Activated CD4-positive, alpha-beta T cell treated with anti-CD3 and anti-CD28 coated beads, Interleukin-2, amount 10 ng/mL, durations not matched to agents 7 days and 5 days (primary cell): ENCODE measurements around the gene ZNF414. TPM values are rescaled to one million over a fixed set of nuclear protein-coding genes. Genes with fewer than 3 reads are reported as not detected.
A peak's percentile ranks its signal among the peaks of the same experiment; 100 is the strongest.

Source experiments
- CTCF ChIA-PET: fragments of 350-600 bp; sonication (Branson Sonifier 250); formaldehyde crosslinking; loops from one replicate; lab custom pipeline; 2021; ENCODE audit warnings: antibody characterized with exemption; lab: Charles Lee
- POLR2A ChIA-PET: fragments of 350-600 bp; sonication (Branson Sonifier 250); formaldehyde crosslinking; loops from one replicate; lab custom pipeline; 2021; ENCODE audit warnings: antibody characterized with exemption; lab: Charles Lee
- DNase-seq: peaks from one replicate; pipeline ENCODE4 v3.0.0-alpha.2; 2020
- H3K27ac Mint-ChIP-seq: one replicate; pipeline ENCODE4 v1.8.0; 2021; ENCODE audit warnings: mild to moderate bottlenecking, moderate library complexity, mixed read lengths
- H3K27me3 Mint-ChIP-seq: one replicate; pipeline ENCODE4 v1.8.0; 2021; ENCODE audit warnings: mixed read lengths
- H3K36me3 Mint-ChIP-seq: one replicate; pipeline ENCODE4 v1.8.0; 2021; ENCODE audit warnings: low read depth, mixed read lengths
- H3K4me1 Mint-ChIP-seq: one replicate; pipeline ENCODE4 v1.8.0; 2021; ENCODE audit warnings: mixed read lengths
- H3K4me3 Mint-ChIP-seq: one replicate; pipeline ENCODE4 v1.8.0; 2021; ENCODE audit warnings: mild to moderate bottlenecking, moderate library complexity, mixed read lengths
- H3K9me3 Mint-ChIP-seq: one replicate; pipeline ENCODE4 v1.8.0; 2021; ENCODE audit warnings: mixed read lengths
- total RNA-seq, 2 experiments: library from RNA; stranded (reverse); gene quantifications; one replicate each; pipeline ENCODE4 v1.2.3, GENCODE V29; 2021

Gene ZNF414
- total RNA-seq, 2 experiments from 2014 or later, result 46.8 to 47.3 TPM

DNA sequence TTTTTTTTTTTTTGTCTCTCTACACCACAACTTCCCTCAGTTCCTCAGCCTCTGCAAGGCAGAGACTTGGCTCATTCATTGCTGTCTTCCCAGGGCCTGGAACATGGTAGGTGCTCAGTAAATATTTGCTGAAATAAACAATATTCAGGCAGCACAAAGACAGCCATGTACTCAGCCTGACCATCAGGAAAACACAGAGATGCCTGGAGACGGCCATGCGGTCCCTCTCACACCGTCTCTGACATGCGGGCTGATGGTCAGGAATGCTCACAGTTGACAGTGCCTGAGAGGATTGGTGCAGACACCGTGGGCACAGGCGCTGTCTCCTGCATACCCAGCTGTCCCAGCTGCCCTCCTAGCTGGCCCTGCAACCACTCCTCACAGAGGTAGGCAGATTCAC, 12.5 kb downstream of the ZNF414 start:
- no peak for DNase-seq
- POLR2A ChIA-PET, result no interaction called here
- no peaks in the 10 kb centered on the region for H3K36me3 Mint-ChIP-seq
- no peaks in the 10 kb centered on the region for H3K9me3 Mint-ChIP-seq
- peak overlapping the region; percentile 31 for H3K27ac Mint-ChIP-seq
- H3K4me1 Mint-ChIP-seq, result peaks cover 44% of the 10 kb centered on the region
- CTCF ChIA-PET, result interaction anchor here (0.7 kb wide), 1 partner anchor 11 kb away, joined by 4 read pairs; no protein-coding TSS in a partner anchor
- no peaks in the 10 kb centered on the region for H3K27me3 Mint-ChIP-seq
- no peak overlapping the region for H3K4me3 Mint-ChIP-seq

DNA sequence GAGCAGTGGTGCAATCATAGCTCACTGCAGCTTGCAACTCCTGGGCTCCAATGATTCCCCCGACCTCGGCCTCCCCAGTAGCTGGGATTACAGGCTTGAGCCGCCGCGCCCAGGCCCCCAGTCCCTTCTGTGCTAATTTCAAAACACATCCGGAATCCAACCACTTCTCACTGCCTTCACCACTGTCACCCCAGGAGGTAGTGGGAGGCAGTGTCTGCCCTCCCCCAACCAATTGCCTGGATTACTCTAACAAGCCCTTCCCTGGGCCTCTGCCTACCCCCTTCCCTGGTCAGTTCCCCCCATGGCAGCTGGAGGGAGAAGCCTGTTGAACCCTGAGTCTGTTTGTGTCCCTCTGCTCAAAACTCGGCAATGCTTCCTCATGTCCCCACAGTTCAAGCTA, 13.8 kb downstream of the ZNF414 start:
- H3K36me3 Mint-ChIP-seq, result no peaks in the 10 kb centered on the region
- DNase-seq, result no peak
- CTCF ChIA-PET, result interaction anchor here (0.5 kb wide), 1 partner anchor 127 kb away, joined by 5 read pairs; no protein-coding TSS in a partner anchor
- H3K27me3 Mint-ChIP-seq, result no peaks in the 10 kb centered on the region
- peak overlapping the region; percentile 76 for H3K27ac Mint-ChIP-seq
- no peaks in the 10 kb centered on the region for H3K9me3 Mint-ChIP-seq
- H3K4me3 Mint-ChIP-seq, result no peak overlapping the region
- POLR2A ChIA-PET, result no interaction called here
- peaks cover 43% of the 10 kb centered on the region for H3K4me1 Mint-ChIP-seq

DNA sequence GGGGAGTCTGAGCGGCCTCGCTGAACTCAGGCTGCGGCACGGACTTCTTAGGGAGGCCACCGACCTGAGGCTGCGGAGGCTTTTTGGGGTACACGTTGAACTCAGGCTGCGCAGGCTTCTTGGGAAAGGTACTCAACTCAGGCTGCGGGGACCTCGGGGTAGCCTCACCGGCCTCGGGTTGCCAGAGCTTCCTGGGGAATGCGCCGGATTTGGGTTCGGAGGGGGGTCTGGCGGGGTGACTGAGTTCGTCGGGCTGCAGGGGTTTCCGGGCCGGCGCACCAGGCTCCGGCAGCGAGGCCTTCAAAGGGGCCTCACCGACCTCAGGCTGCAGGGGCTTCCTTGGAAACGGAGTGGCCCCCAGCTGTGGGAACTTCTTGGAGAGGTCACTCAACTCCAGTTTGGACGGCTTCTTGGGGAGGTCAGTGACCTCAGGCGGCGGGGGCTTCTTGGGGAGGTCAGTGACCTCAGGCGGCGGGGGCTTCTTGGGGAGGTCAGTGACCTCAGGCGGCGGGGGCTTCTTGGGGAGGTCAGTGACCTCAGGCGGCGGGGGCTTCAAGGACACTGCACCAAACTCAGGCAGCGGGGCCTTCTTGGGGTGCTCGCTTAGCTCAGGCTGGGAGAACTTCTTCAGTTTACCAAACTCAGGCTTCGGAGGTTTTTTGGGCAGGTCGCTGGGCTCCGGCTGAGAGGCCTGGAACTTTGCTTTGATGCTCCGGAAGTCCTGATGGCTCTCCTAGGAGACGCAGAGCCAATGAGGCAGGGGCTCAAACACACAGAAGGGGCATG, 14.7 kb downstream of the ZNF414 start:
- POLR2A ChIA-PET, result no interaction called here
- Mint-ChIP-seq H3K36me3 (no peaks in the 10 kb centered on the region), H3K27ac (no peak overlapping the region), H3K9me3 (no peaks in the 10 kb centered on the region), H3K27me3 (no peaks in the 10 kb centered on the region), H3K4me3 (no peak overlapping the region), H3K4me1 (peaks cover 44% of the 10 kb centered on the region)
- CTCF ChIA-PET, result interaction anchor here (0.9 kb wide), 1 partner anchor 10 kb away, joined by 3 read pairs; no protein-coding TSS in a partner anchor
- DNase-seq, result no peak

DNA sequence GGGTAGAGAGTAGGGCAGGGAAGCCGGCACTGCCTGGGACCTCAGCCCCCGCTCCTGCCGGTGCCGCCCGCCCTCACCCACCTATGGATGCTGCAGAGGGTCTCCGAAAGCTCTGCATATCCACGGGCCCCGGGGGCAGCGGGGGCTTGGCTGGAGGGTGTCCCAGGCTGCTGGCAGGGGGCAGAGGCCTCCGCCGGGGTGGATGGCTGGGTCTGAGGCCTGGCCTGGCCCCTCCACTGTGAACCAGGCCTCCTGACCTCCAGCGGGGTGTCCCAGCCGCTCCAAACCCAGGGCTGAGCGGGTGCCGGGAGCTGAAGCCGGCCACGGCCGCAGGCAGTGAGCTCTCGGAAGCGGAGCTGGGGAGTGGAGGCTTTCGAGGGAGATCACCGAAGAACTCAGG, 15.7 kb downstream of the ZNF414 start:
- peaks cover 44% of the 10 kb centered on the region for H3K4me1 Mint-ChIP-seq
- DNase-seq, result no peak
- H3K4me3 Mint-ChIP-seq, result no peak overlapping the region
- POLR2A ChIA-PET, result no interaction called here
- no peaks in the 10 kb centered on the region for H3K9me3 Mint-ChIP-seq
- H3K36me3 Mint-ChIP-seq, result no peaks in the 10 kb centered on the region
- no peaks in the 10 kb centered on the region for H3K27me3 Mint-ChIP-seq
- no peak overlapping the region for H3K27ac Mint-ChIP-seq
- CTCF ChIA-PET, result interaction anchor here (0.7 to 1.1 kb wide), 3 partner anchors 11 to 20 kb away, joined by 3 to 4 read pairs (median 3); no protein-coding TSS in a partner anchor

DNA sequence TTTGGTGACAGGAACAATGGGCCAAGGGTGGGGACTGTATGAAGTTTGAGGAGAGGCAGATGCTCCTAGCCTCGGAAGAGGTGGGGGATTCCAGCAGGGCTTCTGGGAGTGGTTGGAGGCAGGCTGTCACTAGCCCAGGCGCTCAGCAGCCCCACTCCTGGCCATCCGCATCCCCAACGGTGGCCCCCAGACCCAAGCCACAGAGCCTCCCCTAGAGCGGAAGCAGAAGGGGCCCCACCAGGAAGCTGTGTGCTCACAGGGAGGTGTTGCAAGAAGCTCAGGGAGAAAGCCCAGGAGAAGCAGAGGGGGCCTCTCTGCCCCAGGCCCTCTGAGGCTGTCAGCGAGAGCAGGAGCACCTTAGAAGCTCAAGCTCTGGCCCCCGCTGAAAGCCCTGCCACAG, 19.8 kb downstream of the ZNF414 start:
- no peaks in the 10 kb centered on the region for H3K9me3 Mint-ChIP-seq
- H3K4me1 Mint-ChIP-seq, result peaks cover 27% of the 10 kb centered on the region
- POLR2A ChIA-PET, result interaction anchor here (1.2 kb wide), 1 partner anchor 20 kb away, joined by 5 read pairs; the partner anchor contains the start of gene ZNF414
- peak overlapping the region; percentile 74 for H3K27ac Mint-ChIP-seq
- H3K4me3 Mint-ChIP-seq, result no peak overlapping the region
- DNase-seq, result no peak
- CTCF ChIA-PET, result interaction anchor here (0.6 to 1.5 kb wide), 4 partner anchors 19 to 347 kb away, joined by 3 to 7 read pairs (median 3); partner anchors contain the start of genes RAB11B and ZNF414
- no peaks in the 10 kb centered on the region for H3K27me3 Mint-ChIP-seq
- H3K36me3 Mint-ChIP-seq, result peaks cover 10% of the 10 kb centered on the region

DNA sequence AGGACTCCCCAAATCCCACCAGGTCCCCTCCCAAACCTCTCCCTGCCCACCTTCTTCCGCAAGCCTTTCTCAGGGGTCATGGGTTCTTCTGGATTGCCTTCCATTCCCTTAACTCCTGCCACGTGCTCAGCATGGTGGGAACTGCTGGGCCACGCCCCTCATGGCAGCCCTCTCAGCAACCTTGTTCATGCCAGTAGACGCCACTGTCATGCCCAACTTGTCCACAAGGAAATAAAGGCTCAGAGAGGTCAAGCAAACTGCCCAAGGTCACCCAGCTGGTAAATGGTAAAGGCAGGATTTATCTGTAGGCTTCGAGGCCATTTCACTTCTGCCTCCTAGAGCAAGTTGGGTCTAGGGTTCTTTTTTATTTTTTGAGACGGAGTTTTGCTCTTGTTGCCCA, 22.4 kb downstream of the ZNF414 start:
- no peaks in the 10 kb centered on the region for H3K9me3 Mint-ChIP-seq
- H3K4me1 Mint-ChIP-seq, result peaks cover 48% of the 10 kb centered on the region
- CTCF ChIA-PET, result no interaction called here
- POLR2A ChIA-PET, result no interaction called here
- H3K36me3 Mint-ChIP-seq, result peaks cover 31% of the 10 kb centered on the region
- no peak overlapping the region for H3K4me3 Mint-ChIP-seq
- no peaks in the 10 kb centered on the region for H3K27me3 Mint-ChIP-seq
- H3K27ac Mint-ChIP-seq, result no peak overlapping the region
- DNase-seq, result no peak

DNA sequence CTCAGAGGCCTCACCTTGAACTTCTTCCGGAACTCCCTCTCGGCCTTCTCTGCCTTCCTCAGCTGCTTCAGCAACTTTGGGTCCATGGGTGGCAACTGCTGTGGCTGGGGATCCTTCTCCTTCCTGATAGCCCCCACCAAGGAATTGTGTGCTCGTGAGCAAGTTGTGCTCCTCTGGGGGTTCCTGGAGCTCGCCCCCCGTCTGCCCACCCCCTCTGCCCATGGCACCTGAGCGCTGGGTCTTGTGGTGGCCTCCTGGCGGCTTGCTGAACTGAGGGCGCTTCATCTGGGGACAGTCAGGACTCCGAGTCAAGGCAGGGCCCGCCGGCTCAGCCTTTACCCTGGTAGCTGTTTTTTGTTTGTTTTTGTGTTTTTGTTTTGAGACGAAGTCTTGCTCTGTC, 23.1 kb downstream of the ZNF414 start:
- H3K27ac Mint-ChIP-seq, result peak overlapping the region; percentile 64
- H3K4me1 Mint-ChIP-seq, result peaks cover 54% of the 10 kb centered on the region
- CTCF ChIA-PET, result interaction anchor here (0.6 kb wide), 2 partner anchors 10 to 36 kb away, joined by 3 to 4 read pairs; no protein-coding TSS in a partner anchor

DNA sequence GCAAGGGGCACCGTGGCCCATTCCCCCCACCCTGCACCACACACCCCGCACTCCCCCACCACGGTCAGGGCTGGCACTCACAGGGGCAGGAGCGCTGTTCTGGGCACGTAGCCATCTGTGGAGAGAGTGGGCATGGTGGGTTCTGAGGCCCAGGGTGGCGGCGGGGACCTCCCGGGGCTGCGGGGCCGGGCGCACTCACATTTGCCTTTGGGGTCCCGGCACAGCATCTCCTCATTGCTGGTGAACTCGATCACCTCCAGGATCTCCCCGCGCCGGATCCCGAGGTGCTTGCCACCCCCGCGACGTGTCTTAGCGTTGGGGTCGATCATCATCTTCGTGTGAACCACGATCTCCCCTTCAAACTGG, 23.6 kb downstream of the ZNF414 start:
- POLR2A ChIA-PET, result no interaction called here
- peaks cover 38% of the 10 kb centered on the region for H3K36me3 Mint-ChIP-seq
- CTCF ChIA-PET, result interaction anchor here (0.6 kb wide), 1 partner anchor 11 kb away, joined by 4 read pairs; no protein-coding TSS in a partner anchor

More for the DNA sequence above, 23.1 kb downstream of the ZNF414 start:
- no peak for DNase-seq
- no peaks in the 10 kb centered on the region for H3K9me3 Mint-ChIP-seq
- H3K27me3 Mint-ChIP-seq, result no peaks in the 10 kb centered on the region
- peaks cover 36% of the 10 kb centered on the region for H3K36me3 Mint-ChIP-seq
- POLR2A ChIA-PET, result no interaction called here
- no peak overlapping the region for H3K4me3 Mint-ChIP-seq

DNA sequence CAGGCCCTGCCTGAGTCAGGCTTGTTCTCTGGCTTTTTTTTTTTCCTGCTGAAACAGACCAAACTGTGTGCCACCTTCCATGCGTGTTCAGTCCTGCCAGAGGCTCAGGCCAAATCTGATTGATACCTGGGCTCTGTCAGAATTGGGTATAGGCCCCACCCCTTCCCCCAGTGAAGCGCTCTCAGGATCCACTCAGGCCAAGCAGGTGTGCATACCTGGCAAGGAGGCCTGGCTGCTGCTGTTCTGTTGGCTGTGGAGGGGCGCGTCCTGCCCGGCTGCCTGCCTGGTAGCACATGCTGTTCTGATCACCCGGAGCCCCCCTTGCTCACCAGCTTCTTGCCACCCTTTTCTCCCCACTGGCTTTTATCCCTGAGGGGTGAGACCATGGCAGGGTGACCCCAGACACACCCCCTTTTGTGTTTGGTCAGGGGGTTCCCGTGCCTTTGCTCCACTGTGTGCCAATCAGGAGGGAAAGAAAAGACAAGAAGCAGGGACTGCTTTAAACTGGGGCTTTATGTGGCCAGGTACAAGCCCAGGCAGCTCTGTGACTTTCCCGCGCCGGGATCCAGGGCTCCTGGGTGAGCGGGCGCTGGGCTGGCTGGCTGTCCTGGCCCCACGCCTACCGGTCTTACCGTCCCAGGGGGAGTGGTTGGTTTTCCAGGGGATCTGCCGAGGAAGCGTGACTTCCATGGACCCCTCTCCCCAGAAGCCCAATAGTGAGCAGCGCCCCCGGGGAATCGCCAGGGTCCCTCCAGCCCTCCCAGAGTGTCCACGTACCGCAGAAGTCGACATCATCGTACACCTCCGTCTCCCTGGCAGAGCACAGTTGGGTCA, 24.2 kb downstream of the ZNF414 start:
- ChIA-PET CTCF (interaction anchor here (1.4 kb wide), 1 partner anchor 16 kb away, joined by 4 read pairs; no protein-coding TSS in a partner anchor), POLR2A (no interaction called here)
- no peaks in the 10 kb centered on the region for H3K27me3 Mint-ChIP-seq
- peaks cover 44% of the 10 kb centered on the region for H3K36me3 Mint-ChIP-seq
- no peak overlapping the region for H3K4me3 Mint-ChIP-seq
- H3K27ac Mint-ChIP-seq, result no peak overlapping the region
- H3K4me1 Mint-ChIP-seq, result peaks cover 54% of the 10 kb centered on the region
- no peaks in the 10 kb centered on the region for H3K9me3 Mint-ChIP-seq
- no peak for DNase-seq

More for the DNA sequence above, 23.6 kb downstream of the ZNF414 start:
- Mint-ChIP-seq H3K4me3 (no peak overlapping the region), H3K27ac (peak overlapping the region; percentile 64), H3K4me1 (peaks cover 51% of the 10 kb centered on the region), H3K9me3 (no peaks in the 10 kb centered on the region), H3K27me3 (no peaks in the 10 kb centered on the region)
- no peak for DNase-seq

DNA sequence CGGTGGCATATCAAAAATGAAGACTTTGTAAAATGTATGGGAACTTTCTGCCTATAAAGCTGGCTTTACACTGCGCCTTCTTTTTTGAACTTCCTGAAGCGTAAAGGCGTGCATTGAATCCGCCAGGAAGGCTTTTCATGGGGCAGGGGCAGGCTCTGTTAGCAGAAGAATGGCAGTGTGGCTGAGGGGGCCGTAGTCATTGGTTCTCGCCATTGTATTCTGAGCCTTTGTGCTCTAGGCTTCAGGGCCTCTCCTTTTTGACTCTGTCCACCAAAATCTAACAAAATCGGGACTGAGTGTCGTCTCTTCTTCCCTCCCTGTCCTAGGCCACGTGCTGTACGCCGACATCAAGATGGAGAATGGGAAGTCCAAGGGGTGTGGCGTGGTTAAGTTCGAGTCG, 25.6 kb downstream of the ZNF414 start:
- H3K27ac Mint-ChIP-seq, result peak overlapping the region; percentile 68
- H3K27me3 Mint-ChIP-seq, result no peaks in the 10 kb centered on the region
- ChIA-PET CTCF (interaction anchor here (1.4 kb wide), 1 partner anchor 18 kb away, joined by 4 read pairs; no protein-coding TSS in a partner anchor), POLR2A (no interaction called here)
- no peak overlapping the region for H3K4me3 Mint-ChIP-seq
- no peak for DNase-seq
- peaks cover 48% of the 10 kb centered on the region for H3K4me1 Mint-ChIP-seq
- no peaks in the 10 kb centered on the region for H3K9me3 Mint-ChIP-seq
- H3K36me3 Mint-ChIP-seq, result peaks cover 49% of the 10 kb centered on the region

DNA sequence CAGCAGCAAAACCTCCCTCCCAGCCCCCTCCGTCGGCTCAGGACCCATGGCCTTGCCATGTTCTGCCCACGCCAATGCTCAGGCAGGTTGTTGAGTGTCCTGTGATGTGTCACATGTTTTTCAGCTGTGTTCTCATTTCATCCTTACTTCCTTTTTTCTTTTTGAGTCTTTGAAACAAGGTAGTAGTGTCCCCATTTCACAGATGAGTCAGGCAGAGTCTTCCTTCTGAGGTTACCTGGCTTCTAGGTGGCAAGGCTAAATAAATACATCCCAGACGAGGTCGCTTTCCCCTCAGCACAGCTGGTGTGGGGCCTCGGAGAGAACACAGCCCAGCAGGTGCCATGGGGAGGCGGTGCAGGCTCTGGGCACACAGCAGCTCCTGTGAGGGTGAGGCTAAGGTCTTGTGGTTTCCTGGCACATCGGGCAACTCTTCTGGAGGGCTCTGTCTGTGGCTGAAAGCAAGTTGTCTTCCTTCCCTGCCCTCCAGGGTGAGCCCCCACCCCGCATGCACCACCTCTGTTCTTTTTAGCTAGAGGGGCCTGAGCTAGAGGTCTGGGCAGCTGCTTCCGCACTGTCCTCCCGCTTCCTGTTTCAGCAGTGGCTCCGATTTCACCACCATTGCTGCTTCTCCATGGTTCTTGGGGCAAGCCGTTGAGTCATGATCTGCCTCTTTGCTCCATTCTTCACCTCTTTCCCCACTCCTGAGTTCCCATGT, 26.7 kb downstream of the ZNF414 start:
- ChIA-PET POLR2A (interaction anchor here (0.6 to 1.3 kb wide), 2 partner anchors 26 to 28 kb away, joined by 3 to 7 read pairs; partner anchors contain the start of gene ZNF414), CTCF (interaction anchor here (0.7 to 2.3 kb wide), 7 partner anchors 11 to 92 kb away, joined by 3 to 8 read pairs (median 3); partner anchors contain the start of gene ZNF414)
- no peaks in the 10 kb centered on the region for H3K9me3 Mint-ChIP-seq
- H3K4me3 Mint-ChIP-seq, result peak overlapping the region; percentile 55
- H3K4me1 Mint-ChIP-seq, result peaks cover 50% of the 10 kb centered on the region
- H3K27ac Mint-ChIP-seq, result peak overlapping the region; percentile 90
- H3K36me3 Mint-ChIP-seq, result peaks cover 57% of the 10 kb centered on the region
- peak; percentile 76 for DNase-seq
- no peaks in the 10 kb centered on the region for H3K27me3 Mint-ChIP-seq
